ENCODE measurements around the gene RB1.
A peak's percentile ranks its signal among the peaks of the same experiment; 100 is the strongest.
"Not testable (repeated sequence)": the region's sequence is repeated elsewhere in the genome, so short reads cannot be mapped to it uniquely, and the experiment has no call there.

RB1 gene

GRCh38 chr13:48334534-48335127 lies 31.1 kb downstream of the RB1 start:
- TF ChIP-seq, protein P1, sequence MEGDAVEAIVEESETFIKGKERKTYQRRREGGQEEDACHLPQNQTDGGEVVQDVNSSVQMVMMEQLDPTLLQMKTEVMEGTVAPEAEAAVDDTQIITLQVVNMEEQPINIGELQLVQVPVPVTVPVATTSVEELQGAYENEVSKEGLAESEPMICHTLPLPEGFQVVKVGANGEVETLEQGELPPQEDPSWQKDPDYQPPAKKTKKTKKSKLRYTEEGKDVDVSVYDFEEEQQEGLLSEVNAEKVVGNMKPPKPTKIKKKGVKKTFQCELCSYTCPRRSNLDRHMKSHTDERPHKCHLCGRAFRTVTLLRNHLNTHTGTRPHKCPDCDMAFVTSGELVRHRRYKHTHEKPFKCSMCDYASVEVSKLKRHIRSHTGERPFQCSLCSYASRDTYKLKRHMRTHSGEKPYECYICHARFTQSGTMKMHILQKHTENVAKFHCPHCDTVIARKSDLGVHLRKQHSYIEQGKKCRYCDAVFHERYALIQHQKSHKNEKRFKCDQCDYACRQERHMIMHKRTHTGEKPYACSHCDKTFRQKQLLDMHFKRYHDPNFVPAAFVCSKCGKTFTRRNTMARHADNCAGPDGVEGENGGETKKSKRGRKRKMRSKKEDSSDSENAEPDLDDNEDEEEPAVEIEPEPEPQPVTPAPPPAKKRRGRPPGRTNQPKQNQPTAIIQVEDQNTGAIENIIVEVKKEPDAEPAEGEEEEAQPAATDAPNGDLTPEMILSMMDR (IDR thresholded peaks at IDR 0.05; ENCODE audit: low read depth, low read length): peak; percentile 48
- DNase-seq (ENCODE audit: low read depth in 2 of 2): peak; percentile 62 to 68
- H3K4me3 ChIP-seq (replicated peaks in 1 of 2; ENCODE audit: low read depth in 2 of 2, low read length in 2 of 2): no peak overlapping the region

DNA sequence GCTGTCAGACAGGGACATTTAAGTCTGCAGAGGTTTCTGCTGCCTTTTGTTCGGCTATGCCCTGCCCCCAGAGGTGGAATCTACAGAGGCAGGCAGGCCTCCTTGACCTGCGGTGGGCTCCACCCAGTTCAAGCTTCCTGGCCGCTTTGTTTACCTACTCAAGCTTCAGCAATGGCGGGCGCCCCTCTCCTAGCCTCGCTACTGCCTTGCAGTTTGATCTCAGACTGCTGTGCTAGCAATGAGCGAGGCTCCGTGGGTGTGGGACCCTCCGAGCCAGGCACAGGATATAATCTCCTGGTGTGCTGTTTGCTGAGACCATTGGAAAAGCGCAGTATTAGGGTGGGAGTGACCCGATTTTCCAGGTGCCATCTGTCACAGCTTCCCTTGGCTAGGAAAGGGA lies 35.6 kb downstream of the RB1 start:
- not testable (repeated sequence) for H3K4me3 ChIP-seq (replicated peaks in 1 of 2; ENCODE audit: low read depth in 2 of 2, low read length in 2 of 2); DNase-seq (ENCODE audit: low read depth in 2 of 2)

DNA sequence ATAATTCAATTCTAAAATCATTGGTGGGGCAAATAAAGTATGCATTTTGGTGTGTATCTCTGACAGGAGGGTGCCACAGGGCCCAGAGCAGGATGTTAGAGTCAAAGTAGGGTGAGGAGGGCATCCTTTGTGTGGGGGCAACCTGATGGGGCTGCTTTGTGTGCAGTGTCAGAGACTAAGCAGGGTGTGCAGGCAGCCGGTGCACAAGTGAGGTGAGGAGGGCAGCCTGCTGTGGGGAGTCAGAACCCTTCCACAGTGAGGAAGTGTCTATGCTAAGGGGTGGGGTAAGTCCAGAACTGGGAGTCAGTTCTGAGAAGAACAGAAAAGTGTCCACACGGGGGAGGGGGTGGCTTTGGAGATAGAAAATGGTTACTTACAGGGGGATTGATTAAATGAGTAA lies 40.7 kb downstream of the RB1 start:
- DNase-seq (ENCODE audit: low read depth in 2 of 2): no peak
- no peak overlapping the region for H3K4me3 ChIP-seq (replicated peaks in 1 of 2; ENCODE audit: low read depth in 2 of 2, low read length in 2 of 2)
- TF ChIP-seq, protein P1 (IDR thresholded peaks at IDR 0.05; ENCODE audit: low read depth, low read length): no peak

GRCh38 chr13:48346583-48346982 lies 43.0 kb downstream of the RB1 start:
- TF ChIP-seq, protein P1 (IDR thresholded peaks at IDR 0.05; ENCODE audit: low read depth, low read length): no peak

GRCh38 chr13:48349525-48349924 lies 46.0 kb downstream of the RB1 start:
- H3K4me3 ChIP-seq (replicated peaks in 1 of 2; ENCODE audit: low read depth in 2 of 2, low read length in 2 of 2): no peak overlapping the region
- TF ChIP-seq, protein P1 (IDR thresholded peaks at IDR 0.05; ENCODE audit: low read depth, low read length): no peak
- no peak for DNase-seq (ENCODE audit: low read depth in 2 of 2)

More at GRCh38 chr13:48346583-48346982, 43.0 kb downstream of the RB1 start:
- no peak for DNase-seq (ENCODE audit: low read depth in 2 of 2)
- no peak overlapping the region for H3K4me3 ChIP-seq (replicated peaks in 1 of 2; ENCODE audit: low read depth in 2 of 2, low read length in 2 of 2)

- DNase-seq (ENCODE audit: low read depth in 2 of 2): no peak
- H3K4me3 ChIP-seq (replicated peaks in 1 of 2; ENCODE audit: low read depth in 2 of 2, low read length in 2 of 2): no peak overlapping the region
- TF ChIP-seq, protein P1 (IDR thresholded peaks at IDR 0.05; ENCODE audit: low read depth, low read length): no peak
Observed at GRCh38 chr13:48353590-48353989, 50.0 kb downstream of the RB1 start.

DNA sequence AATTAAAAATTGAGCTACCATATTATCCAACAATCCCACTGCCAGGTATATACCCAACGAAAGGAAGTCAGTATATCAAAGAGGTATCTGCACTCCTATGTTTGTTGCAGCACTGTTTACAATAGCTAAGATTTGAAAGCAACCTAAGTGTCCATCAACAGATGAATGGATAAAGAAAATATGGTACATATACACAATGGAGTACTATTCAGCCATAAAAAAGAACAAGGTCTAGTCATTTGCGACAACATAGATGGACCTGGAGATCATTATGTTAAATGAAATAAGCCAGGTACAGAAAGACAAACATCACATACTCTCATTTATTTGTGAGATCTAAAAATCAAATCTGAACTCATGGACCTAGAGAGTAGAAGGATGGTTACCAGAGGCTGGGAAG lies 52.0 kb downstream of the RB1 start:
- H3K4me3 ChIP-seq (replicated peaks in 1 of 2; ENCODE audit: low read depth in 2 of 2, low read length in 2 of 2); DNase-seq (ENCODE audit: low read depth in 2 of 2): not testable (repeated sequence)

DNA sequence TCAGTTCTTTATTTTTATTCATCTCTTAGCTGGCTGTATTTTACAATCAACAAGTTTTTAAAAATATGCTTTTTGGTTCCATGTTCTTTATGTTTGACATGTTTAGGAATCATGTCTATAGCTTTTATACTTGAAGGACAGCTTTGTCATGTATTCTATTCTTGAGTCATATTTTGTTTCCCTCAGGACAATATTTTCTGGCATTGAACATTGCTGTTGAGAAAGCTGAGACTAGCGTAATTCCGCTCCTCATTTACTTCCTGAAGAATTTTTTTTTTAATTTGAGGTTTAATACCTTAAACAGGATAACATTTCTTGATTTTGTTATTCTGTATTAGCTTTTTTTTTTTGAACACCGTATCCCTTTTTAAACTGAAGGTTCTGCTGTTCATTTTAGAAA lies 53.2 kb downstream of the RB1 start:
- DNase-seq (ENCODE audit: low read depth in 2 of 2): no peak
- H3K4me3 ChIP-seq (replicated peaks in 1 of 2; ENCODE audit: low read depth in 2 of 2, low read length in 2 of 2): no peak overlapping the region
- TF ChIP-seq, protein P1 (IDR thresholded peaks at IDR 0.05; ENCODE audit: low read depth, low read length): no peak
